Stomach (tissue), 4 donors: ENCODE data around the gene FAM234B.

Source experiments
- POLR2A ChIP-seq, 4 donors: fragments of 450-650 bp; IDR thresholded peaks; one replicate each; pipeline ENCODE4 v1.6.1; 2016; ENCODE audit warnings: antibody characterized with exemption in 4 of 4, control low read depth in 2 of 4, mild to moderate bottlenecking in 1 of 4, moderate library complexity in 1 of 4
- TF ChIP-seq, protein P1 (sequence below), 7 experiments: fragments of 450-650 bp in 4 of 7; fragments of 200-600 bp in 3 of 7; sonication (generic) in 3 of 7; IDR thresholded peaks; one replicate each; pipeline ENCODE4 v1.5.1; 2016 to 2019; ENCODE audit warnings: antibody characterized with exemption in 7 of 7, control low read depth in 2 of 7, mild to moderate bottlenecking in 1 of 7

DNA sequence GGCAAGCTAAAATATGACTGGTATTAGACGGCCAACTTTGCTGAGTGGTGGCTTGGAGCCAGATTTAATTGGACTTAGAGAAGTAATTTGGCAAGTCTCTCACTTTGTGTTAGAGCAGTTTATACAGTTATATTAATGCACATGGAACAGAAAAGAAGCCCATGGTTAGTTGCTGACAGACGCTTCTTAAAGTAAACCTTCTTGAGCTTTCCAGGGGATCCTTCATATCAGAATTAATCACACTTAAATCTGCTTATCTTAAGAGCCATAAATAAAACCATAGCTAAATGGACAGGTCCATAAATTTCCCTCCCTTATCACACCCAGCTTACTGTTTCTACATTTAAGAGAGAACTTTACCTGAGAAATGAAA, 49.7 kb downstream of the FAM234B start:
- TF ChIP-seq POLR2A (IDR thresholded peaks at IDR 0.05) = no peak
- TF ChIP-seq, protein P1, sequence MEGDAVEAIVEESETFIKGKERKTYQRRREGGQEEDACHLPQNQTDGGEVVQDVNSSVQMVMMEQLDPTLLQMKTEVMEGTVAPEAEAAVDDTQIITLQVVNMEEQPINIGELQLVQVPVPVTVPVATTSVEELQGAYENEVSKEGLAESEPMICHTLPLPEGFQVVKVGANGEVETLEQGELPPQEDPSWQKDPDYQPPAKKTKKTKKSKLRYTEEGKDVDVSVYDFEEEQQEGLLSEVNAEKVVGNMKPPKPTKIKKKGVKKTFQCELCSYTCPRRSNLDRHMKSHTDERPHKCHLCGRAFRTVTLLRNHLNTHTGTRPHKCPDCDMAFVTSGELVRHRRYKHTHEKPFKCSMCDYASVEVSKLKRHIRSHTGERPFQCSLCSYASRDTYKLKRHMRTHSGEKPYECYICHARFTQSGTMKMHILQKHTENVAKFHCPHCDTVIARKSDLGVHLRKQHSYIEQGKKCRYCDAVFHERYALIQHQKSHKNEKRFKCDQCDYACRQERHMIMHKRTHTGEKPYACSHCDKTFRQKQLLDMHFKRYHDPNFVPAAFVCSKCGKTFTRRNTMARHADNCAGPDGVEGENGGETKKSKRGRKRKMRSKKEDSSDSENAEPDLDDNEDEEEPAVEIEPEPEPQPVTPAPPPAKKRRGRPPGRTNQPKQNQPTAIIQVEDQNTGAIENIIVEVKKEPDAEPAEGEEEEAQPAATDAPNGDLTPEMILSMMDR (IDR thresholded peaks at IDR 0.05) = no peak
